Sigmoid colon (tissue), 4 donors: ENCODE measurements around the gene ZC3H10.

ENCODE experiments used
- POLR2A ChIP-seq, 2 donors: fragments of 450-650 bp; IDR thresholded peaks; one replicate each; pipeline ENCODE4 v1.6.1; 2016; ENCODE audit warnings: antibody characterized with exemption in 2 of 2, mild to moderate bottlenecking in 2 of 2, moderate library complexity in 2 of 2
- POLR2AphosphoS5 ChIP-seq, 4 donors: sonication (generic); formaldehyde crosslinking; IDR thresholded peaks; one replicate each; pipeline ENCODE4 v1.6.1; 2017; ENCODE audit warnings: antibody characterized with exemption in 4 of 4
- TF ChIP-seq, protein P1 (sequence below), 4 experiments: fragments of 450-650 bp in 3 of 4; fragments of 200-600 bp in 1 of 4; IDR thresholded peaks; one replicate each; pipeline ENCODE4 v1.5.1; 2016 to 2019; ENCODE audit warnings: antibody characterized with exemption in 4 of 4, mild to moderate bottlenecking in 3 of 4, moderate library complexity in 2 of 4

DNA sequence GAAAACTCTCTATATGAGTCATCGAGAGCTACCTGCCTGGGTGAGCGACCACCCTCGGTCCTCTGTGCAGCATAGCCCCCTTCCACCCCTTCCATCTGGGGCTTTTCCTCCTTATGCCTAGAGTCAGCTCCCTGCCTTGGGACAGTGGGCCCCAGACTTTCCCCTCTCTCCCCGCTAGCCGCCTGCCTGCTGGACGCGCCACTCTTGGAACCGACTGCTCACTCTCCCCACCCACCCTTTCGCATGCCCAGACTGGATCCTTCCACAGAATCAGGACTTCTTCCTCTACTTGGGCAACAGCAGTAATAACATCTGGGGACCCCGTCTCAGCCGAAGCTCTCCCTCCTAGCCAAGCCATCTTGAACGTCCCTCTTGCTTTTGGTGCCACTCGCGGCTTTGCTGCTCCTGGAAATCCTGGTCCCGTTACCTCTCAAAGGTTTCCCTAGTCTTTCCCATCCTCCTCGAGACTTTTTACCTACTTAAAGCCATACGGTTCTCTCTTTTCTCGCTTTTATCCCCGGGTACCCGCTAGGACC lies 10.7 kb downstream of the ZC3H10 start:
- TF ChIP-seq, protein P1, sequence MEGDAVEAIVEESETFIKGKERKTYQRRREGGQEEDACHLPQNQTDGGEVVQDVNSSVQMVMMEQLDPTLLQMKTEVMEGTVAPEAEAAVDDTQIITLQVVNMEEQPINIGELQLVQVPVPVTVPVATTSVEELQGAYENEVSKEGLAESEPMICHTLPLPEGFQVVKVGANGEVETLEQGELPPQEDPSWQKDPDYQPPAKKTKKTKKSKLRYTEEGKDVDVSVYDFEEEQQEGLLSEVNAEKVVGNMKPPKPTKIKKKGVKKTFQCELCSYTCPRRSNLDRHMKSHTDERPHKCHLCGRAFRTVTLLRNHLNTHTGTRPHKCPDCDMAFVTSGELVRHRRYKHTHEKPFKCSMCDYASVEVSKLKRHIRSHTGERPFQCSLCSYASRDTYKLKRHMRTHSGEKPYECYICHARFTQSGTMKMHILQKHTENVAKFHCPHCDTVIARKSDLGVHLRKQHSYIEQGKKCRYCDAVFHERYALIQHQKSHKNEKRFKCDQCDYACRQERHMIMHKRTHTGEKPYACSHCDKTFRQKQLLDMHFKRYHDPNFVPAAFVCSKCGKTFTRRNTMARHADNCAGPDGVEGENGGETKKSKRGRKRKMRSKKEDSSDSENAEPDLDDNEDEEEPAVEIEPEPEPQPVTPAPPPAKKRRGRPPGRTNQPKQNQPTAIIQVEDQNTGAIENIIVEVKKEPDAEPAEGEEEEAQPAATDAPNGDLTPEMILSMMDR (IDR thresholded peaks at IDR 0.05): no peak
- TF ChIP-seq POLR2A (IDR thresholded peaks at IDR 0.05) (no peak), POLR2AphosphoS5 (IDR thresholded peaks at IDR 0.05) (no peak)
